Astrocyte (in vitro differentiated cells and primary cell): ENCODE results near the gene ITPRIP. TPM values are rescaled to one million over a fixed set of nuclear protein-coding genes. Genes with fewer than 3 reads are reported as not detected.
A peak's percentile ranks its signal among the peaks of the same experiment; 100 is the strongest.

Experiments used
- DNase-seq: peaks from one replicate; pipeline ENCODE4 v3.0.0-alpha.2; 2010; ENCODE audit warnings: low read depth
- FAIRE-seq: peaks from 2 replicates; lab custom pipeline; 2011; peaks lifted over from hg19 to GRCh38; lab: Jason Lieb, UNC
- H2AFZ ChIP-seq: 2 replicates; pipeline ENCODE4 v1.6.0; 2012; ENCODE audit warnings: low read depth, low read length, inconsistent platforms
- H3K27ac ChIP-seq: 2 replicates; pipeline ENCODE4 v1.5.1; 2011; ENCODE audit warnings: low read depth, low read length, inconsistent platforms
- H3K27me3 ChIP-seq: 2 replicates; pipeline ENCODE4 v1.6.0; 2011; ENCODE audit warnings: low read length, inconsistent platforms; ENCODE audit not compliant: insufficient read depth
- H3K36me3 ChIP-seq: 2 replicates; pipeline ENCODE4 v1.5.1; 2011; ENCODE audit warnings: low read length, inconsistent platforms; ENCODE audit not compliant: insufficient read depth
- H3K4me1 ChIP-seq: 2 replicates; pipeline ENCODE4 v1.5.1; 2011; ENCODE audit warnings: low read length, inconsistent platforms; ENCODE audit not compliant: insufficient read depth
- H3K4me2 ChIP-seq: 2 replicates; pipeline ENCODE4 v1.6.0; 2012; ENCODE audit warnings: low read length, inconsistent platforms
- H3K4me3 ChIP-seq: 2 replicates; pipeline ENCODE4 v1.5.1; 2011; ENCODE audit warnings: low read depth, mild to moderate bottlenecking, low read length, inconsistent platforms; ENCODE audit not compliant: insufficient read depth
- H3K79me2 ChIP-seq: 2 replicates; pipeline ENCODE4 v1.6.0; 2012; ENCODE audit warnings: mild to moderate bottlenecking, low read length, inconsistent platforms; ENCODE audit not compliant: insufficient read depth
- H3K9ac ChIP-seq: 2 replicates; pipeline ENCODE4 v1.6.0; 2012; ENCODE audit warnings: mild to moderate bottlenecking, low read length, inconsistent platforms
- H3K9me3 ChIP-seq: 2 replicates; pipeline ENCODE4 v1.5.1; 2012; ENCODE audit warnings: low read depth, mild to moderate bottlenecking, low read length, inconsistent platforms; ENCODE audit not compliant: insufficient read depth
- H4K20me1 ChIP-seq: 2 replicates; pipeline ENCODE4 v1.6.0; 2012; ENCODE audit warnings: low read length, inconsistent platforms; ENCODE audit not compliant: insufficient read depth
- H3K27ac Mint-ChIP-seq: one replicate; pipeline ENCODE4 v1.8.0; 2021; ENCODE audit warnings: mild to moderate bottlenecking, mixed read lengths; ENCODE audit not compliant: unreplicated experiment
- H3K27me3 Mint-ChIP-seq: one replicate; pipeline ENCODE4 v1.8.0; 2021; ENCODE audit warnings: low read depth, mixed read lengths; ENCODE audit not compliant: unreplicated experiment
- H3K36me3 Mint-ChIP-seq: one replicate; pipeline ENCODE4 v1.8.0; 2021; ENCODE audit warnings: low read depth, mixed read lengths; ENCODE audit not compliant: unreplicated experiment
- H3K4me1 Mint-ChIP-seq: one replicate; pipeline ENCODE4 v1.8.0; 2021; ENCODE audit warnings: low read depth, mixed read lengths; ENCODE audit not compliant: unreplicated experiment
- H3K4me3 Mint-ChIP-seq: one replicate; pipeline ENCODE4 v1.8.0; 2021; ENCODE audit warnings: mild to moderate bottlenecking, moderate library complexity, mixed read lengths; ENCODE audit not compliant: unreplicated experiment
- H3K9me3 Mint-ChIP-seq: one replicate; pipeline ENCODE4 v1.8.0; 2021; ENCODE audit warnings: mild to moderate bottlenecking, mixed read lengths; ENCODE audit not compliant: unreplicated experiment
- CTCF ChIP-seq: IDR thresholded peaks from 2 replicates; pipeline ENCODE4 v1.5.1; 2011; ENCODE audit warnings: low read depth, mild to moderate bottlenecking, inconsistent platforms, low read length, moderate library complexity; ENCODE audit not compliant: insufficient read depth
- EZH2 ChIP-seq: IDR thresholded peaks from 2 replicates; pipeline ENCODE4 v1.6.1; 2012; ENCODE audit warnings: mild to moderate bottlenecking, low read length, inconsistent platforms; ENCODE audit not compliant: insufficient read depth
- total RNA-seq: library from RNA; stranded (reverse); gene quantifications from 2 replicates; pipeline ENCODE4 v1.2.1, GENCODE V29; 2021

The ITPRIP gene
- total RNA-seq, 1 donor from 2014 or later: 21.9 TPM

GRCh38 chr10:104337521-104337984 lies 712 bp downstream of the ITPRIP start:
- DNase-seq: no peak
- peaks cover 49% of the 10 kb centered on the region for H4K20me1 ChIP-seq
- TF ChIP-seq EZH2: no peak
- TF ChIP-seq CTCF: no peak
- H3K4me2 ChIP-seq: peak overlapping the region; percentile 94
- H3K9me3 ChIP-seq: no peaks in the 10 kb centered on the region
- H3K9ac ChIP-seq: peak overlapping the region; percentile 99
- H3K4me1 ChIP-seq: peaks cover 51% of the 10 kb centered on the region
- peaks cover 61% of the 10 kb centered on the region for H3K79me2 ChIP-seq
- H3K4me1 Mint-ChIP-seq: peaks cover 19% of the 10 kb centered on the region
- no peaks in the 10 kb centered on the region for H3K36me3 Mint-ChIP-seq
- H3K27me3 Mint-ChIP-seq: no peaks in the 10 kb centered on the region
- H3K27ac ChIP-seq: peak overlapping the region; percentile 99
- FAIRE-seq: no peak
- no peaks in the 10 kb centered on the region for H3K27me3 ChIP-seq
- peak overlapping the region; percentile 87 for H3K4me3 ChIP-seq
- peak overlapping the region; percentile 91 for H3K4me3 Mint-ChIP-seq
- H2AFZ ChIP-seq: no peak overlapping the region
- peak overlapping the region; percentile 78 for H3K27ac Mint-ChIP-seq
- no peaks in the 10 kb centered on the region for H3K9me3 Mint-ChIP-seq
- H3K36me3 ChIP-seq: peaks cover 2% of the 10 kb centered on the region

- Histone ChIP-seq H3K4me2 (peak overlapping the region; percentile 94), H3K9ac (peak overlapping the region; percentile 99), H2AFZ (no peak overlapping the region), H3K9me3 (no peaks in the 10 kb centered on the region), H3K27me3 (no peaks in the 10 kb centered on the region), H4K20me1 (peaks cover 55% of the 10 kb centered on the region), H3K79me2 (peaks cover 67% of the 10 kb centered on the region), H3K4me1 (peaks cover 57% of the 10 kb centered on the region), H3K36me3 (peaks cover 5% of the 10 kb centered on the region), H3K4me3 (peak overlapping the region; percentile 87), H3K27ac (peak overlapping the region; percentile 99)
- Mint-ChIP-seq H3K9me3 (no peaks in the 10 kb centered on the region), H3K4me3 (peak overlapping the region; percentile 91), H3K4me1 (peaks cover 23% of the 10 kb centered on the region), H3K27ac (peak overlapping the region; percentile 78), H3K36me3 (no peaks in the 10 kb centered on the region), H3K27me3 (no peaks in the 10 kb centered on the region)
- FAIRE-seq: no peak
- DNase-seq: peak; percentile 84
- no peak for TF ChIP-seq EZH2
These were observed 1.3 kb downstream of the ITPRIP start for GRCh38 chr10:104336821-104337467.

- no peak overlapping the region for H3K27ac ChIP-seq
- peaks cover 85% of the 10 kb centered on the region for H3K79me2 ChIP-seq
- H3K9ac ChIP-seq: peak overlapping the region; percentile 99
- no peaks in the 10 kb centered on the region for H3K27me3 Mint-ChIP-seq
- H3K36me3 ChIP-seq: peaks cover 5% of the 10 kb centered on the region
- peak overlapping the region; percentile 17 for H3K4me3 Mint-ChIP-seq
- H4K20me1 ChIP-seq: peaks cover 69% of the 10 kb centered on the region
- no peaks in the 10 kb centered on the region for H3K27me3 ChIP-seq
- H3K9me3 Mint-ChIP-seq: no peaks in the 10 kb centered on the region
- H3K36me3 Mint-ChIP-seq: no peaks in the 10 kb centered on the region
- TF ChIP-seq CTCF: no peak
- no peak for TF ChIP-seq EZH2
- no peak overlapping the region for H2AFZ ChIP-seq
- peak overlapping the region; percentile 12 for H3K27ac Mint-ChIP-seq
- FAIRE-seq (no peak), DNase-seq (no peak)
- H3K4me1 ChIP-seq: peaks cover 72% of the 10 kb centered on the region
- H3K9me3 ChIP-seq: no peaks in the 10 kb centered on the region
- H3K4me3 ChIP-seq: peak overlapping the region; percentile 4
- peaks cover 41% of the 10 kb centered on the region for H3K4me1 Mint-ChIP-seq
- H3K4me2 ChIP-seq: peak overlapping the region; percentile 94
These were observed 3.2 kb downstream of the ITPRIP start for GRCh38 chr10:104334965-104335650.
